Stimulated activated CD8-positive, alpha-beta memory T cell treated with anti-CD3 and anti-CD28 coated beads, Interleukin-2, amount 100 ng/mL, for 48 hours (primary cell): Measurements from ENCODE around the gene GPRIN3.
A peak's percentile ranks its signal among the peaks of the same experiment; 100 is the strongest.
"Not testable (repeated sequence)": the region's sequence is repeated elsewhere in the genome, so short reads cannot be mapped to it uniquely, and the experiment has no call there.

ENCODE experiments used
- DNase-seq, 2 donors: peaks; one replicate each; pipeline ENCODE4 v3.0.0-alpha.2; 2020; ENCODE audit warnings: low read depth in 2 of 2

The GPRIN3 gene

DNA sequence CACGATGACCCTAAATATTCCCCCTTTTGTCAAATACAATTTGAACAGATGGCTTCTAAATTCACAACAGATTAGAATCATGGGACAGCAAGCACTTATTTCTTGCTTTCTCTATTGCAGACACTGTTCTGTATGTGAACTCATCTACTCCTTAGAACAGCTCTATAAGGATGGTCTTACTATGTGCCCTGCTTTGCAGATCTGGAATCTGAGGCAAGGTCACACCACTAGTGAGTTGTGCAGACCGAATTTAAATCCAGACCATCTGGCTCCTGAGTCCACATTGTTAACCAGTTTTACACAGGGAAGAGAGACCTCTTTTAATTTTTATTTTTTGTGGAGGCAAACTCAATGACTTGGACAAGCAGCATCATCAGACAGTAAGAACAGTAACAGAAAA is 50.2 kb downstream of the GPRIN3 start:
- no peak for DNase-seq

GRCh38 chr4:89256203-89256800 is 51.3 kb downstream of the GPRIN3 start:
- DNase-seq = no peak

DNA sequence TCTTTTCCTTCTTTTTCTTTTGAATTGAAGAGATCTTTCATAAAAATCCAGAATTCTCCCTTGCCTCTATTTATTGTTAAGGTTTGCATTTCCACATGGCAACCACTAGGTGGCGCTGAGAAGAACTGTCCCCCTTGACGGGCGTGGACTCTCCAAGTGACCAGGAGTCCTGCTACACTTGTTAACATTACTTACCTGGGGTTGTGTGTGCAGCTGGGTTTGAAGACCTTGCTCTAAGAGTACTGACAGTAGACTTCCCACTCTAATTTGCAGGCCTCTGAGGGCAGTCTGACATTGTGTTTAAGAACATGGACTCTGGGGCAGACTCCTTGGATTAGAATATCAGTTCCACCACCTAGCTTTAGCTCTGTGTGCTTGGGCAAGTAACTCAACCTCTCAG is 52.8 kb downstream of the GPRIN3 start:
- peak; percentile 4 to 11 for DNase-seq

- DNase-seq = not testable (repeated sequence)
Measured at GRCh38 chr4:89254347-89254746, 53.3 kb downstream of the GPRIN3 start.

GRCh38 chr4:89253935-89254334 is 53.7 kb downstream of the GPRIN3 start:
- DNase-seq = no peak

GRCh38 chr4:89253311-89253710 is 54.3 kb downstream of the GPRIN3 start:
- no peak for DNase-seq

GRCh38 chr4:89251396-89251795 is 56.2 kb downstream of the GPRIN3 start:
- no peak for DNase-seq

GRCh38 chr4:89249716-89250361 is 57.8 kb downstream of the GPRIN3 start:
- no peak for DNase-seq

- DNase-seq = no peak
Measured at GRCh38 chr4:89249313-89249712, 58.3 kb downstream of the GPRIN3 start.

- no peak for DNase-seq
Measured at GRCh38 chr4:89248879-89249281, 58.7 kb downstream of the GPRIN3 start.

GRCh38 chr4:89247951-89248350 is 59.6 kb downstream of the GPRIN3 start:
- DNase-seq = no peak

DNA sequence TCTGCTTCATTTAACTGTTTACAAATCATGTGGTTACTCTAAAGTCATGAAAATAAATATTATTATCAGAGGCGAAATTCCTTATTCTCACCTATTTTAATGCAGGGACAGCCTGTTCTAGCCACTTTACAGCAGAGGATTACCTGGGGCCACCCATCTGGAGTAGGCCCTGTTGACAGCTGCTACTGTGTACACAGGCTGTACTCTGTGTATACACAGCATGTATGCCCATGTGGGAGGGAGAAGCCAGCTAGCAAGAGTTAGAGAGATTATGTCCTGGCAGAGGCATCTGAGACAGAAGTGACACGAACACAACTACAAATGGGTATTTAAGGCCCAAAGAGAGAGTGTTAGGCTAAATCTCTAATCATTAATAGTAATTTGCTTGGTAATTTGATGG is 62.1 kb downstream of the GPRIN3 start:
- no peak for DNase-seq

DNA sequence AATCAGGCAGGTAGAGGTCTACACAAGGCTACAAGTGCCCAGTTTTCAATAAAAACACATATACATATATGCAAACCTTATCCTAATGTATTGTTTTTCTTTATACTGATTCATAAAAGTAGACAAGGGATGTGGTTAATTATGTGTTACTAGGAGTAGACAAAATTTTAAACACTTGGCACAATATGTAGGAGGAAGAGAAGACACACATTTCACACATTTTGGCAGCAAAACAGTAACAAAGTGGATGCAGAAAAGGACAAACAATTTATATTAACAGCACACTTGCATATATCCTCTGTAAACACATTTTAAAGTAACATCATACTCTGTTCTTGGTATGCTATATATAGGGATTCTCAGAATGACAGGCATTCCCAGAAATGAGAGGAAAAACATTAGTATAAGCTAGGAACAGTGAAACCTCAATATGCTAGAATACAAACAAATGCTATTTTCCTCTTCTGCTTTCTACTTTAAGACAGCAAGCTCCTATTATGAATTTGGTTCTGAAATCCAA is 63.8 kb downstream of the GPRIN3 start:
- no peak for DNase-seq

DNA sequence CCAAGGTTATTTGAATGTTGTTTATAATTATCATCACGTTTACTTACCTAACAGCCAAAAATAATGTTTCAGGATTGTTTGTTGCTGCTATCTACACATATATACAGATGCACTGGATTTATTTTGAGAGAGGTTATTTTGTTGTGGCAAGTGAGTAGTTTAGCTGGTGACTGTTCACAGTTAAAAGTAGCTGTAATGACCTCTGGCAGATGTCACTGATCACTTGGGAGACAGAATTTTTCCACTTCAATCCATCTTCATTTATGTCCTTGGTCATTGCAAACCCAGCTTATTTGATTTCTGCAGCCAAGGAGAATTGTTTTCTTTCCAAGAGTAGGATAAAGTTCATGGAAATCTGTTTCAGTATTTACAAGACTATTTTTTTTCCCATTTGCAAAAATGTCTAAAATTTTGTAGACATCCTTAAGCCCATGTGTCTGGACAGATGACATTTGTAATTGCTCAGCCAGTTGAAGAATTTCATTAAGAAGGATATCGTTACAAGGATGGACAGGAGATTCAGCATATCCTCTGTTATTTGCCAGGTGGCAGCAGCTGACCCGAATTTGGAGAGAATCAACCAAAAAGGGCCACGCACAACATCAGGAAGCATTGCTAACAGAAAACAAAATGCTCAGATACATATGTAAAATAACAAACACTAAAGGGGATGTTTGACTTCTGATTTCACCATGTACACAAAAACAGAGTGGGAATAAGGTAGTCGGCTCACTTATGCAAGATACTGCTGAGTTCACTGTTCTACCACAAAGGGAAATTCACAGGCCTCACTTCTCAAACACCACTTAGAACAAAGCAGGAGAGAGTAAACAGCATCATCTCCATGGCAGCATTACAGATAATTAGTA is 64.5 kb downstream of the GPRIN3 start:
- DNase-seq = no peak

- DNase-seq = no peak
Measured at GRCh38 chr4:89242216-89242615, 65.4 kb downstream of the GPRIN3 start.

DNA sequence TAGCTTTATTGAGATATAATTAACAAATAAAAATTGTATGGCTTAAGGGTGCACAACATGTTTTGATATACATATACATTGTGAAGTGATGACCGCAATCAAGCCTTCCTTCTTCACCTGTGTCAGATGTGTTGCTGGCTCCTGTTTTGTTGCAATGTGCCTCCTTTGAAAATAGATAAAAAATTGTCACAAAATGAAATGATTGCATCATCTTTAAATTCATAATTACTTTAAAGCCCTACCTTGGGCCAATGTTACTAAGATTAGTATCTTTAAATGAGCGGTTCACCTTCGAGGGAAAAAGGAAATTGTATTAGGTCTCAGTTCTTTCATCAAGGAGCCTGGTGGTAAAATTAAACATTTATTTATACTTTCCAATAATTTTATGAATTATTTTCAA is 77.3 kb downstream of the GPRIN3 start:
- no peak for DNase-seq

- DNase-seq = peak; percentile 43 to 46
Measured at GRCh38 chr4:89226665-89227574, 80.7 kb downstream of the GPRIN3 start.

- no peak for DNase-seq
Measured at GRCh38 chr4:89222170-89222569, 85.4 kb downstream of the GPRIN3 start.

DNA sequence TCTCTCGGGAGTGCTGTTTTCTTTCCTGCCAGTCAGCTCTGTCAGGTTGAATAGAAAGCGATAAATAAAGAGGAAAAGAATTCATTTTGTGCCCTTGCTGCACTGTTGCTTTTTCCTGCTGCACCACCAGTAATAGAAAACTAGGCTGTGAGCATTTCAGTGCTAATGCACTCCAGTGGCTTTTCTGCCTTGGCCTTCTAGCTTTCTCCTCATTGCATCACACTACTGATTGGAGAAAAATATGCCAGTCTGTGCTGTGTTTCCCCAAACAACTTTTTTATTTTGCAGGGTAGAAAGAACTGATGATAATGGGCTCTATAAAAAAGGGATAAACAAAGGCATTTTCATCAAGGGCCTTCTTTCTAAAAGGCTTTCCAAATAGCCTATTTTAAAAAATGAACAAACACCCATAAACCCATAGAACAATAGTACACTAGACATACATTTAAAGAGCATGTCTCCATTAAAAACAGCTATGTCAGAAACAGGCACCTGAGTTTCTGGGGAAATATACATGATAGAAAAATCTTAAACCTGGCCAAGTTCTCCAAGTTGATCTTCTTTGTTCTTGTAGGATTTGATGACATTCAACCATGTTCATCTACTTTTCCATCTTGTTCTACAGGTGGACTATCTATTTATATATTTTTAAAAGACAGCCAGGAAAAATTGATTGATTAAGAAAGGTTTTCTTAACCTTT is 86.3 kb downstream of the GPRIN3 start:
- no peak for DNase-seq

GRCh38 chr4:89218587-89218986 is 89.0 kb downstream of the GPRIN3 start:
- DNase-seq = no peak

DNA sequence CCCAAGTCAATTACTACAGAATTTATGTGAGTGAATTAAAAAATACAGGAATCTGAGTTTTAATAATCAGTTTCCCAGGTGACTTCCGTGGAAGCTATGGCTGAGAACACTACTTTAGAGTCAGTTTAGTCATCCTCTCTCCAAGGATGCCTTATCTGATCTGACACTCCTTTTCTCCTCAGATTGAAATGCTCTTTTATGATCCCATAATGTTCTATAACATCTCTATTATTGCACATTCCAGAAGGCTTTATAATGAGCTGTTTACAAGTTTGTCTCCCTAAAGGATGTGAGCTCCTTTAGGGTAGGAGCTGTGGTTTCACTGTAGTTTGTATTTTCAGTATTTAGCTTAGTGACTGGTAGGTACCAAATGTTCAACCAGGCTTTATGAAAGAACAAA is 90.0 kb downstream of the GPRIN3 start:
- DNase-seq = no peak
